A673 (cell line): ENCODE data around the gene PGM2L1.

Experiments used
- EZH2 ChIP-seq: fragments of 200-600 bp; sonication (generic); IDR thresholded peaks from 2 replicates; pipeline ENCODE4 v1.6.1; 2017; ENCODE audit warnings: borderline replicate concordance, low read depth, mild to moderate bottlenecking, mixed read lengths, antibody characterized with exemption, low read length; ENCODE audit not compliant: poor library complexity, severe bottlenecking
- TF ChIP-seq, protein P1 (sequence below): fragments of 300-800, 200-600 bp; sonication (generic); conservative IDR thresholded peaks from 2 replicates; pipeline ENCODE4 v1.5.1; 2017; ENCODE audit warnings: low read depth, mild to moderate bottlenecking, antibody characterized with exemption, low read length, moderate library complexity, mixed read lengths

GRCh38 chr11:74299015-74299414 is 99.2 kb downstream of the PGM2L1 start:
- TF ChIP-seq, protein P1, sequence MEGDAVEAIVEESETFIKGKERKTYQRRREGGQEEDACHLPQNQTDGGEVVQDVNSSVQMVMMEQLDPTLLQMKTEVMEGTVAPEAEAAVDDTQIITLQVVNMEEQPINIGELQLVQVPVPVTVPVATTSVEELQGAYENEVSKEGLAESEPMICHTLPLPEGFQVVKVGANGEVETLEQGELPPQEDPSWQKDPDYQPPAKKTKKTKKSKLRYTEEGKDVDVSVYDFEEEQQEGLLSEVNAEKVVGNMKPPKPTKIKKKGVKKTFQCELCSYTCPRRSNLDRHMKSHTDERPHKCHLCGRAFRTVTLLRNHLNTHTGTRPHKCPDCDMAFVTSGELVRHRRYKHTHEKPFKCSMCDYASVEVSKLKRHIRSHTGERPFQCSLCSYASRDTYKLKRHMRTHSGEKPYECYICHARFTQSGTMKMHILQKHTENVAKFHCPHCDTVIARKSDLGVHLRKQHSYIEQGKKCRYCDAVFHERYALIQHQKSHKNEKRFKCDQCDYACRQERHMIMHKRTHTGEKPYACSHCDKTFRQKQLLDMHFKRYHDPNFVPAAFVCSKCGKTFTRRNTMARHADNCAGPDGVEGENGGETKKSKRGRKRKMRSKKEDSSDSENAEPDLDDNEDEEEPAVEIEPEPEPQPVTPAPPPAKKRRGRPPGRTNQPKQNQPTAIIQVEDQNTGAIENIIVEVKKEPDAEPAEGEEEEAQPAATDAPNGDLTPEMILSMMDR: no peak
- no peak for TF ChIP-seq EZH2
